BJ (cell line): Measurements from ENCODE around the gene GPD2. TPM values are rescaled to one million over a fixed set of nuclear protein-coding genes. Genes with fewer than 3 reads are reported as not detected.

Experiments used
- CTCF ChIA-PET: fragments of 350-600 bp; formaldehyde crosslinking; extraction: SDS; loops from one replicate; lab custom pipeline; 2021; ENCODE audit warnings: antibody characterized with exemption, inconsistent platforms; lab: Yijun Ruan, JAX
- POLR2A ChIA-PET: fragments of 300-600 bp; sonication (Branson Sonifier 250); formaldehyde crosslinking; extraction: SDS; loops from one replicate; lab custom pipeline; 2021; ENCODE audit warnings: antibody characterized with exemption; lab: Charles Lee
- DNase-seq: peaks from one replicate; pipeline ENCODE4 v3.0.0-alpha.2; 2011; ENCODE audit warnings: low read depth
- H3K27me3 ChIP-seq: 2 replicates; pipeline ENCODE4 v1.6.0; 2011; ENCODE audit warnings: low read length; ENCODE audit not compliant: control insufficient read depth, insufficient read depth
- H3K36me3 ChIP-seq: 2 replicates; pipeline ENCODE4 v1.5.1; 2011; ENCODE audit warnings: low read length; ENCODE audit not compliant: control insufficient read depth, insufficient read depth
- H3K4me3 ChIP-seq: 2 replicates; pipeline ENCODE4 v1.5.1; 2011; ENCODE audit warnings: low read depth, mild to moderate bottlenecking, control low read depth, low read length
- polyA plus RNA-seq: library from polyadenylated mRNA; depleted of rRNA; stranded (reverse); fragments of >200 nt; gene quantifications from 2 replicates; pipeline ENCODE4 v1.2.3, GENCODE V29; 2011
- TF ChIP-seq, protein P1 (sequence below): IDR thresholded peaks from 2 replicates; pipeline ENCODE4 v1.5.1; 2011; ENCODE audit warnings: low read depth, mild to moderate bottlenecking, control low read depth, inconsistent platforms, low read length, moderate library complexity; ENCODE audit not compliant: insufficient read depth

Gene GPD2
- polyA plus RNA-seq, 1 experiment, result 13.5 TPM

DNA sequence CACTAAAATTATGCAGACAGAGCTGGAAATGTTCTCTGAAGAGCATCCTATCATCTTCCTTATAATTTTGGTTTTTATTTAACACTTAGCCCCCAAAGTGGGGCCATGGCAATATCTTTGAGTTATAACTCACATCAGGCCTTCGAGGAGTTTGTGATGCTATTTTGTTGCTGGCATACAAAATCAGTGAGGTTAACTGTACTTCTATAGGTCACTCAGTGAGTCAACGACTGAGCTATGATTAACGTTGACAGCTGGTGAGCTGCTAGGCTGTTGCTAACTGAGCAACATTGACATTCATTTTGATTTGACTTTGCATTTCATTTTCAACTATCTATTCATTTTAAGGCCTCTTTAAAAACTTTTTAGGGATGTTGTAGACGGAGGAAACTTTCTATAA lies 50.0 kb downstream of the GPD2 start:
- no peak for DNase-seq
- Histone ChIP-seq H3K27me3 (no peaks in the 10 kb centered on the region), H3K4me3 (no peak overlapping the region), H3K36me3 (no peaks in the 10 kb centered on the region)
- CTCF ChIA-PET, result no interaction called here
- TF ChIP-seq, protein P1, sequence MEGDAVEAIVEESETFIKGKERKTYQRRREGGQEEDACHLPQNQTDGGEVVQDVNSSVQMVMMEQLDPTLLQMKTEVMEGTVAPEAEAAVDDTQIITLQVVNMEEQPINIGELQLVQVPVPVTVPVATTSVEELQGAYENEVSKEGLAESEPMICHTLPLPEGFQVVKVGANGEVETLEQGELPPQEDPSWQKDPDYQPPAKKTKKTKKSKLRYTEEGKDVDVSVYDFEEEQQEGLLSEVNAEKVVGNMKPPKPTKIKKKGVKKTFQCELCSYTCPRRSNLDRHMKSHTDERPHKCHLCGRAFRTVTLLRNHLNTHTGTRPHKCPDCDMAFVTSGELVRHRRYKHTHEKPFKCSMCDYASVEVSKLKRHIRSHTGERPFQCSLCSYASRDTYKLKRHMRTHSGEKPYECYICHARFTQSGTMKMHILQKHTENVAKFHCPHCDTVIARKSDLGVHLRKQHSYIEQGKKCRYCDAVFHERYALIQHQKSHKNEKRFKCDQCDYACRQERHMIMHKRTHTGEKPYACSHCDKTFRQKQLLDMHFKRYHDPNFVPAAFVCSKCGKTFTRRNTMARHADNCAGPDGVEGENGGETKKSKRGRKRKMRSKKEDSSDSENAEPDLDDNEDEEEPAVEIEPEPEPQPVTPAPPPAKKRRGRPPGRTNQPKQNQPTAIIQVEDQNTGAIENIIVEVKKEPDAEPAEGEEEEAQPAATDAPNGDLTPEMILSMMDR, result no peak
- POLR2A ChIA-PET, result no interaction called here

DNA sequence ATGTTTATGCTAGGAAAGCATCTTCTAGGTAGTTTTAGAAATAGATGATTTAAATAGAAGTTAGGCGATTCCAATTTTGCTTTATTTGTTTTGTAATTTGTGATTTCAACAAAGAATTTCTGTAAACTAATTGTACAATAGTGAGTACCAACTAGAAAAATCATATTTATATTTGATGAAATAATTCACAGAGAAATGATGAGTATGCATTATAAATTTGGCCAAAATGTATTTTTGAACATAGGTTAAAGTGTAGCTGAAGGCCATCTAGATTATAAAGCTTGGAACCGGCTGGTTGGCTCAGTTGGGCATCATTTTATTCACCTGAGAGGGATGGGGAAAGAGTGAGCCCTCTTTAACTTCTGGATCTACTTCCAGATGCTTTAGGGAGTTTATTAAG lies 50.4 kb downstream of the GPD2 start:
- TF ChIP-seq, protein P1, result no peak
- no peak for DNase-seq
- ChIA-PET CTCF (no interaction called here), POLR2A (no interaction called here)
- H3K27me3 ChIP-seq, result no peaks in the 10 kb centered on the region
- H3K4me3 ChIP-seq, result no peak overlapping the region
- no peaks in the 10 kb centered on the region for H3K36me3 ChIP-seq

DNA sequence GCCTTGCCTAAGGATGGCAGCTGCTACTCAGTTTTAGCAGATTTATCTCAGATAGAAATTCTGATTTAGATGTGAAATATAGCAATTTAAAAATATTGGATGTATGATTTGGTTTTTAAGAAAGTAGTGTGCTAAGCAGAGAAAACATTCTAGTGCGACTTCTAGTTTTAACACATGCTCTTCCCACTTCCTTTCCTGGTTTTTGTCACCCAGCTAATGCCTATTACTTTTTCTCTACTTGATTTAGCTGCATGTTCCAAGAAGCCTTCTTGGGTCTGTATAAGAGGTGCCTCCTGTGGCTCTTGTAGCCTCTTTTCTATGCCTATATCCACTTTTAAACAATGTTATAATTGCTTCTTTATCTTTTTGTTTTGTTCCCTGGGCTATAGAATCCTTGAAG lies 53.0 kb downstream of the GPD2 start:
- DNase-seq, result no peak
- POLR2A ChIA-PET, result no interaction called here
- Histone ChIP-seq H3K27me3 (no peaks in the 10 kb centered on the region), H3K36me3 (no peaks in the 10 kb centered on the region), H3K4me3 (no peak overlapping the region)
- TF ChIP-seq, protein P1, result no peak
- CTCF ChIA-PET, result no interaction called here

DNA sequence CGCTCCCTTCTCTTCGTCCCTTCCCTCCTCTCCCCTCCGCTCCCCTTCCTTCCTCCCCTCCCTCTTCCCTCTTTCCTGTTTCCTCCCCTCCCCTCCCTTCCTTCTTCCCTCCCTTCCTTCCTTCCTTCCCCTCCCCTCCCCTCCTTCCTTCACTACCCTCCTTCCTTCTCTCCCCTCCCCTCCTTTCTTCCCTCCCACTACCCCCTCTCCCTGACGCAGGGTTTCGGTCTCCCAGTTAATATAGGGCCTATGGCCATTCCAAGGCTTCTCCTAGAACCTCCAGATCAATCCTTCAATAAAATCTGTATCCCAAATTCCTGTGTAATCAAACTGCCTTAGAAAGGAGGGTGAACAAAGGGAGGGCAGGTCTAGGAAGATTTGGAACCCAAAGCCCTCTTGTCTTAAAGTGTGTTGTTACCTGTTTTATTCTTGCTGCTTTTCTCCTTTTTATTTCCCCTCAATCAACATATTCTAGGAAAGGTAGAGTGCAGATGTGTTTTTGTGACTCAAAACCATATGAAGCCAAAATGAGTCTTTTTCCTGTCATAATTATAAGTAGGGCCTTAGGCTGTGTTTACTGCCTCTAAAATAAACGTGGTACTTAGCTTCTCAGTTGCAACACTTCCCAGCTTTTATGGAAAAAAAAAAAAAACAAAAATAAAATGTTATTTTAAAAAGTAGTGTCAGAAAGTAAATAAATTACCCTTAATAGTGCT lies 53.7 kb downstream of the GPD2 start:
- TF ChIP-seq, protein P1, result no peak
- Histone ChIP-seq H3K4me3 (no peak overlapping the region), H3K36me3 (no peaks in the 10 kb centered on the region), H3K27me3 (no peaks in the 10 kb centered on the region)
- ChIA-PET POLR2A (interaction anchor here (0.6 kb wide), 1 partner anchor 64 kb away, joined by 12 read pairs; no protein-coding TSS in a partner anchor), CTCF (interaction anchor here (1.2 kb wide), 1 partner anchor 8 kb away, joined by 4 read pairs; no protein-coding TSS in a partner anchor)
- no peak for DNase-seq

DNA sequence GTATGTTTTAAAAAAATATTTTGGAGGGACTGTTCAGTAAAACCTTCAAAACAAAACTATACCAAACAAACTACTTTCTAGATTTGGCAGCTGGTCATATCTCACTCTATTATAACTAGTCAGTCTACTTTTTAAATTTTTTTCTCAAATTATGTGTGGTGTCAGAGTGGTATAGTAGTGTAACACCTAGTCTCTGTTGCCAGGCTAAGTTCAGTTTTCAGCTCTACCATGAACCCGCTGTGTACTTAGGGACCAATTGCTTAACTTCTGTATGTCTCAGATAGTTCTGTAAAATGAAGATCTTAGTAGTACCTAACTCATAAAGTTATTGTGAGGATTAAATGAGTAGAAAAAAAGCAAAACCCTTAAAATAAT lies 54.3 kb downstream of the GPD2 start:
- POLR2A ChIA-PET, result no interaction called here
- H3K36me3 ChIP-seq, result no peaks in the 10 kb centered on the region
- H3K27me3 ChIP-seq, result no peaks in the 10 kb centered on the region
- no peak for DNase-seq
- CTCF ChIA-PET, result interaction anchor here (1.2 kb wide), 1 partner anchor 8 kb away, joined by 4 read pairs; no protein-coding TSS in a partner anchor
- H3K4me3 ChIP-seq, result no peak overlapping the region
- TF ChIP-seq, protein P1, result no peak
